Hepatocyte (in vitro differentiated cells): ENCODE data around the gene STMN3. TPM values are rescaled to one million over a fixed set of nuclear protein-coding genes. Genes with fewer than 3 reads are reported as not detected.

ENCODE experiments used
- DNase-seq: peaks from one replicate; pipeline ENCODE4 v3.0.0-alpha.2; 2016; ENCODE audit warnings: low spot score
- H2AFZ ChIP-seq: fragments of 200-600 bp; sonication (generic); 2 replicates; pipeline ENCODE4 v1.6.0; 2016; ENCODE audit warnings: antibody characterized with exemption, mild to moderate bottlenecking
- H3K27ac ChIP-seq: fragments of 200-600 bp; sonication (generic); 2 replicates; pipeline ENCODE4 v1.5.1; 2016; ENCODE audit warnings: mild to moderate bottlenecking
- H3K27me3 ChIP-seq: fragments of 200-600 bp; sonication (generic); 2 replicates; pipeline ENCODE4 v1.6.1; 2016
- H3K36me3 ChIP-seq: fragments of 200-600 bp; sonication (generic); replicated peaks from 2 replicates; pipeline ENCODE4 v1.5.1; 2016; ENCODE audit warnings: low read depth; ENCODE audit not compliant: insufficient read depth
- H3K4me1 ChIP-seq: fragments of 200-600 bp; sonication (generic); 2 replicates; pipeline ENCODE4 v1.5.1; 2016; ENCODE audit warnings: mild to moderate bottlenecking, moderate library complexity; ENCODE audit not compliant: insufficient read depth
- H3K4me2 ChIP-seq: fragments of 200-600 bp; sonication (generic); 2 replicates; pipeline ENCODE4 v1.6.0; 2016
- H3K4me3 ChIP-seq: fragments of 200-600 bp; sonication (generic); 2 replicates; pipeline ENCODE4 v1.5.1; 2016; ENCODE audit warnings: mild to moderate bottlenecking
- H3K79me2 ChIP-seq: fragments of 200-600 bp; sonication (generic); 2 replicates; pipeline ENCODE4 v1.6.0; 2017; ENCODE audit warnings: mild to moderate bottlenecking
- H3K9me2 ChIP-seq: fragments of 200-600 bp; sonication (generic); replicated peaks from 2 replicates; pipeline ENCODE4 v1.6.0; 2017; ENCODE audit warnings: mild to moderate bottlenecking; ENCODE audit not compliant: insufficient read depth
- H3K9me3 ChIP-seq: fragments of 200-600 bp; sonication (generic); 2 replicates; pipeline ENCODE4 v1.5.1; 2016; ENCODE audit warnings: low read depth, mild to moderate bottlenecking
- H4K20me1 ChIP-seq: fragments of 200-600 bp; sonication (generic); 2 replicates; pipeline ENCODE4 v1.6.0; 2016; ENCODE audit warnings: mild to moderate bottlenecking; ENCODE audit not compliant: insufficient read depth, poor library complexity, severe bottlenecking
- CTCF ChIP-seq: fragments of 200-600 bp; sonication (generic); IDR thresholded peaks from 2 replicates; pipeline ENCODE4 v1.5.1; 2016; ENCODE audit warnings: antibody characterized with exemption, mild to moderate bottlenecking; ENCODE audit not compliant: poor library complexity
- EZH2 ChIP-seq: fragments of 200-600 bp; sonication (generic); IDR thresholded peaks from 2 replicates; pipeline ENCODE4 v1.6.1; 2016; ENCODE audit warnings: antibody characterized with exemption, mild to moderate bottlenecking, borderline replicate concordance
- EZH2phosphoT487 ChIP-seq: fragments of 200-600 bp; sonication (generic); IDR thresholded peaks from one replicate; pipeline ENCODE4 v1.6.1; 2018; ENCODE audit warnings: antibody characterized with exemption, mild to moderate bottlenecking, low read depth, moderate library complexity; ENCODE audit not compliant: unreplicated experiment, severe bottlenecking
- WGBS: methylation state at CpG from one replicate; pipeline ENCODE4 v1.1.6; 2016; ENCODE audit warnings: low lambda C conversion rate; ENCODE audit errors: missing lambda C conversion rate; 5-methylcytosine and 5-hydroxymethylcytosine counted together
- polyA plus RNA-seq: library from polyadenylated mRNA; unstranded; fragments of >200 nt; fragmentation: Nextera tagmentation; extraction: Ambion mirVana; gene quantifications from 2 replicates; pipeline ENCODE4 v1.2.1, GENCODE V29; 2016
- total RNA-seq: library from RNA; depleted of rRNA; stranded (reverse); fragments of >200 nt; gene quantifications from 2 replicates; pipeline ENCODE4 v1.2.3, GENCODE V29; 2014

Gene STMN3
- total and polyA plus RNA-seq, 2 experiments from 2014 or later = 14.4 to 18.2 TPM

GRCh38 chr20:63690003-63690897 is 37.0 kb upstream of the STMN3 start:
- Histone ChIP-seq H3K9me2 (no peaks in the 10 kb centered on the region), H2AFZ (no peak overlapping the region), H3K4me1 (no peaks in the 10 kb centered on the region), H3K27me3 (no peaks in the 10 kb centered on the region), H4K20me1 (no peaks in the 10 kb centered on the region), H3K4me3 (no peak overlapping the region), H3K9me3 (no peaks in the 10 kb centered on the region), H3K79me2 (no peaks in the 10 kb centered on the region), H3K36me3 (no peaks in the 10 kb centered on the region), H3K4me2 (no peak overlapping the region), H3K27ac (no peak overlapping the region)
- 96% methylated on average over 39 of the region's 40 CpGs for WGBS
- no peak for TF ChIP-seq CTCF
- no peak for DNase-seq

- no peak overlapping the region for H2AFZ ChIP-seq
- H3K27me3 ChIP-seq = no peaks in the 10 kb centered on the region
- DNase-seq = no peak
- H3K27ac ChIP-seq = no peak overlapping the region
- H3K4me2 ChIP-seq = no peak overlapping the region
- no peaks in the 10 kb centered on the region for H3K9me2 ChIP-seq
- H3K4me3 ChIP-seq = no peak overlapping the region
- TF ChIP-seq EZH2phosphoT487 = no peak
- no peak for TF ChIP-seq CTCF
- TF ChIP-seq EZH2 = no peak
- H4K20me1 ChIP-seq = no peaks in the 10 kb centered on the region
- H3K79me2 ChIP-seq = no peaks in the 10 kb centered on the region
- no peaks in the 10 kb centered on the region for H3K36me3 ChIP-seq
- no peaks in the 10 kb centered on the region for H3K4me1 ChIP-seq
- WGBS = 96% methylated on average over 22 of the region's 44 CpGs
- no peaks in the 10 kb centered on the region for H3K9me3 ChIP-seq
Observed at GRCh38 chr20:63689046-63690002, 36.1 kb upstream of the STMN3 start.

- Histone ChIP-seq H3K27ac (no peak overlapping the region), H3K4me1 (no peaks in the 10 kb centered on the region), H3K4me2 (no peak overlapping the region), H3K79me2 (no peaks in the 10 kb centered on the region), H3K9me2 (no peaks in the 10 kb centered on the region), H3K4me3 (no peak overlapping the region), H4K20me1 (no peaks in the 10 kb centered on the region), H3K27me3 (no peaks in the 10 kb centered on the region), H3K9me3 (no peaks in the 10 kb centered on the region), H2AFZ (no peak overlapping the region), H3K36me3 (no peaks in the 10 kb centered on the region)
- no peak for DNase-seq
- TF ChIP-seq EZH2 (no peak), EZH2phosphoT487 (no peak), CTCF (no peak)
- WGBS = 93% methylated on average over 31 of the region's 31 CpGs
Observed at GRCh38 chr20:63688228-63689045, 35.2 kb upstream of the STMN3 start.
